PFSK-1 (cell line): ENCODE measurements around the gene RAB3IP.

ENCODE experiments used
- POLR2AphosphoS5 ChIP-seq: IDR thresholded peaks from 2 replicates; pipeline ENCODE4 v1.6.1; 2012; ENCODE audit warnings: low read depth, mild to moderate bottlenecking, control low read depth, low read length, moderate library complexity
- REST ChIP-seq, 2 experiments: IDR thresholded peaks; 2 replicates each; pipeline versions ENCODE4 v1.6.1 to v1.8.0; 2011 to 2012; ENCODE audit warnings: low read depth in 2 of 2, low read length in 2 of 2, control low read depth in 1 of 2, inconsistent platforms in 1 of 2, mild to moderate bottlenecking in 1 of 2, moderate library complexity in 1 of 2; ENCODE audit not compliant: insufficient read depth in 1 of 2
- SIN3A ChIP-seq: IDR thresholded peaks from 2 replicates; pipeline ENCODE4 v1.6.1; 2012; ENCODE audit warnings: mild to moderate bottlenecking, low read length, moderate library complexity, borderline replicate concordance; ENCODE audit not compliant: insufficient read depth
- TAF1 ChIP-seq: IDR thresholded peaks from 2 replicates; pipeline ENCODE4 v1.6.1; 2012; ENCODE audit warnings: low read length, control low read depth, borderline replicate concordance; ENCODE audit not compliant: insufficient read depth

DNA sequence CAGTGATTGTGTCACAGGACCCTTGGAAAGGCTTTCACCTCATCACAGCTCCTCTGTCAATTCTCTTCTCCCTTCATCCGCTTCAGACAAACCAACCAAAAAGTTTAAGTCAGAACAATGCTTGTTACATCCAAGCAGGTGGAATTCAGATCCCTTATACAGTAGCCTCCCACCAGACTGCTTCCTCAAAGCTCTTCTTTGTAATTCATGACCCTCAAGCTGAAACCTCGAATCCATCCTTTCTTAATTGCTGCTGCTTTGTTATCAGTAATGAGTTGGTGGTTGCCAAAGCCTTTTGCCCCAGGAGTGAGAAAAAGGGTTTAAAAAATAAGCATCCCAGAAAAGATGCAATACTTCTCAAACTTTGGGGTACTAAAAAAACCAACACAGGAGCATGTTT, 49.0 kb upstream of the RAB3IP start:
- no peak for TF ChIP-seq POLR2AphosphoS5
- TF ChIP-seq REST (IDR thresholded peaks at IDR 0.05; ENCODE audit: insufficient read depth in 1 of 2, low read depth in 2 of 2, low read length in 2 of 2): no peak
- no peak for TF ChIP-seq SIN3A
- no peak for TF ChIP-seq TAF1
